ENCODE measurements around the gene EBNA1BP2.

The EBNA1BP2 gene

DNA sequence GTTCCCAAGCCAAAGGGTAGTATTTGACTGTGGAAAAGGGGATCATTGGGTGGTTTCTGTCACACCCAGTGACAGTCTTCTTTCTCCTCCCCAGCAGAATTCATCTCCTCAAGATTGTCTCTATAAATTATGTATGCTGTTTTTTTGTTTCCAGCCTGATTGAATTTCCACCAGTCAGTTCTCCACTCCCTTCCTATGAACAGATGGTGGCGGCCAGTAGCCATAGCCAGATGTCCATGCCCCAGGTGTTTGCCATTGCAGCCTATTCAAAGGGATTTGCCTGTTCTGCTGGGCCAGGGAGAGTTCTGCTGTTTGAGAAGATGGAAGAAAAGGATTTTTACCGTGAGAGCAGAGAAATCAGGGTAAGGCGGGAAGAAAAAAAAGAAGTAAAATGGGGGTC is 12.9 kb upstream of the EBNA1BP2 start:
- Histone ChIP-seq H3K36me3 (ENCODE audit: insufficient read depth, low read length) (no peaks in the 10 kb centered on the region), H3K4me3 (ENCODE audit: low read length, poor library complexity, severe bottlenecking) (no peak overlapping the region), H3K9me3 (ENCODE audit: insufficient read depth, low read depth, low read length) (no peaks in the 10 kb centered on the region), H3F3A (ENCODE audit: low read depth) (no peaks in the 10 kb centered on the region), H4K20me1 (ENCODE audit: insufficient read depth, low read length, poor library complexity, severe bottlenecking) (no peaks in the 10 kb centered on the region), H3K9me2 (replicated peaks; ENCODE audit: low read depth, low read length) (no peaks in the 10 kb centered on the region), H3K27me3 (ENCODE audit: insufficient read depth, low read length, poor library complexity, severe bottlenecking) (no peaks in the 10 kb centered on the region), H3K9ac (ENCODE audit: low read depth, low read length, poor library complexity, severe bottlenecking) (no peak overlapping the region), H3K79me2 (ENCODE audit: insufficient read depth, low read length) (no peaks in the 10 kb centered on the region), H3K4me1 (ENCODE audit: insufficient read depth, low read length, poor library complexity, severe bottlenecking) (no peaks in the 10 kb centered on the region), H3K4me2 (ENCODE audit: low read depth, low read length, poor library complexity, severe bottlenecking) (no peak overlapping the region), H2AFZ (ENCODE audit: low read length) (no peak overlapping the region)
- no peak for TF ChIP-seq EZH2phosphoT487 (IDR thresholded peaks at IDR 0.05; ENCODE audit: borderline replicate concordance)
- TF ChIP-seq, protein P1, sequence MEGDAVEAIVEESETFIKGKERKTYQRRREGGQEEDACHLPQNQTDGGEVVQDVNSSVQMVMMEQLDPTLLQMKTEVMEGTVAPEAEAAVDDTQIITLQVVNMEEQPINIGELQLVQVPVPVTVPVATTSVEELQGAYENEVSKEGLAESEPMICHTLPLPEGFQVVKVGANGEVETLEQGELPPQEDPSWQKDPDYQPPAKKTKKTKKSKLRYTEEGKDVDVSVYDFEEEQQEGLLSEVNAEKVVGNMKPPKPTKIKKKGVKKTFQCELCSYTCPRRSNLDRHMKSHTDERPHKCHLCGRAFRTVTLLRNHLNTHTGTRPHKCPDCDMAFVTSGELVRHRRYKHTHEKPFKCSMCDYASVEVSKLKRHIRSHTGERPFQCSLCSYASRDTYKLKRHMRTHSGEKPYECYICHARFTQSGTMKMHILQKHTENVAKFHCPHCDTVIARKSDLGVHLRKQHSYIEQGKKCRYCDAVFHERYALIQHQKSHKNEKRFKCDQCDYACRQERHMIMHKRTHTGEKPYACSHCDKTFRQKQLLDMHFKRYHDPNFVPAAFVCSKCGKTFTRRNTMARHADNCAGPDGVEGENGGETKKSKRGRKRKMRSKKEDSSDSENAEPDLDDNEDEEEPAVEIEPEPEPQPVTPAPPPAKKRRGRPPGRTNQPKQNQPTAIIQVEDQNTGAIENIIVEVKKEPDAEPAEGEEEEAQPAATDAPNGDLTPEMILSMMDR (conservative IDR thresholded peaks at IDR 0.05; ENCODE audit: low read length) = no peak

DNA sequence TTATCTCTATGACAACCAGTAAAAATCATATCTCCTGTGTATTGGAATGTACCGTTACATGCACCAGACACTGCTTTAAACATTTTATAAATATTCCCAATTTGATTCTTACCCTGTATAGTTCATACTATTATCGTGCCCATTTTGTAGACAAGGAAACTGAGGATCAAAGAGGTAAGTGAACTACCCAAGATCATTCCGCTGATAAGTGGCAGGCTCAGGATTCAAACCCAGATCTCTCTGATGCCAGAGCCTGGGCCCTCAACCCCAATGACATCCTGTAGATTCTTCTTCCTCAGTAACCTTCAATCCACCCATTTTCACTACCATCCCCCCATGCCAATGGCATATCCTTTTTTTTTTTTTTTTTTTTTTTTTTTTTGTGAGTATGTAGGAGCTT is 12.3 kb upstream of the EBNA1BP2 start:
- Histone ChIP-seq H3F3A (ENCODE audit: low read depth) (no peaks in the 10 kb centered on the region), H3K9me3 (ENCODE audit: insufficient read depth, low read depth, low read length) (no peaks in the 10 kb centered on the region), H3K4me1 (ENCODE audit: insufficient read depth, low read length, poor library complexity, severe bottlenecking) (no peaks in the 10 kb centered on the region), H3K27me3 (ENCODE audit: insufficient read depth, low read length, poor library complexity, severe bottlenecking) (no peaks in the 10 kb centered on the region), H3K9ac (ENCODE audit: low read depth, low read length, poor library complexity, severe bottlenecking) (no peak overlapping the region), H3K79me2 (ENCODE audit: insufficient read depth, low read length) (no peaks in the 10 kb centered on the region), H3K4me3 (ENCODE audit: low read length, poor library complexity, severe bottlenecking) (no peak overlapping the region), H4K20me1 (ENCODE audit: insufficient read depth, low read length, poor library complexity, severe bottlenecking) (no peaks in the 10 kb centered on the region), H3K9me2 (replicated peaks; ENCODE audit: low read depth, low read length) (no peaks in the 10 kb centered on the region), H2AFZ (ENCODE audit: low read length) (no peak overlapping the region), H3K36me3 (ENCODE audit: insufficient read depth, low read length) (no peaks in the 10 kb centered on the region), H3K4me2 (ENCODE audit: low read depth, low read length, poor library complexity, severe bottlenecking) (no peak overlapping the region)
- TF ChIP-seq, protein P1 (conservative IDR thresholded peaks at IDR 0.05; ENCODE audit: low read length) = no peak
- no peak for TF ChIP-seq EZH2phosphoT487 (IDR thresholded peaks at IDR 0.05; ENCODE audit: borderline replicate concordance)

DNA sequence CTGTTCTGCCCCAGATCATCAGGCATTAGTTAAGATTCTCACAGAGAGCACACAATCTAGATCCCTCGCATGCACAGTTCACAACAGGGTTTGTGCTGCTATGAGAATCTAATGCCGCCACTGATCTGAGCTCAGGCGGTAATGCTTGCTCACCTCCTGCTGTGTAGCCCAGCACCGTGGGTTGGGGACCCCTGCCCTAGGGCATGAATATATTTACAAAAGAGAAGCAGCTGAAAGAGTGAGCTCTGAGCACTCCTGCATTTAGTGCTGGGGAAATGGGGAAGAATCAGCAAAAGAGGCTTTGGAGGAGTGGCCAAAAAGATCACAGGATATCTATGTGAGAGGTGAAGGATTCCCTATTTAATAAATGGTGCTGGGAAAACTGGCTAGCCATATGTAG is 5.6 kb upstream of the EBNA1BP2 start:
- Histone ChIP-seq H4K20me1 (ENCODE audit: insufficient read depth, low read length, poor library complexity, severe bottlenecking) (no peaks in the 10 kb centered on the region), H2AFZ (ENCODE audit: low read length) (no peak overlapping the region)

More for the DNA sequence above, 5.6 kb upstream of the EBNA1BP2 start:
- Histone ChIP-seq H3K9me2 (replicated peaks; ENCODE audit: low read depth, low read length) (no peaks in the 10 kb centered on the region), H3K4me2 (ENCODE audit: low read depth, low read length, poor library complexity, severe bottlenecking) (no peak overlapping the region), H3K79me2 (ENCODE audit: insufficient read depth, low read length) (no peaks in the 10 kb centered on the region), H3K27me3 (ENCODE audit: insufficient read depth, low read length, poor library complexity, severe bottlenecking) (peaks cover 6% of the 10 kb centered on the region), H3F3A (ENCODE audit: low read depth) (no peaks in the 10 kb centered on the region), H3K36me3 (ENCODE audit: insufficient read depth, low read length) (no peaks in the 10 kb centered on the region), H3K9me3 (ENCODE audit: insufficient read depth, low read depth, low read length) (no peaks in the 10 kb centered on the region), H3K4me1 (ENCODE audit: insufficient read depth, low read length, poor library complexity, severe bottlenecking) (no peaks in the 10 kb centered on the region), H3K9ac (ENCODE audit: low read depth, low read length, poor library complexity, severe bottlenecking) (no peak overlapping the region), H3K4me3 (ENCODE audit: low read length, poor library complexity, severe bottlenecking) (no peak overlapping the region)
- no peak for TF ChIP-seq EZH2phosphoT487 (IDR thresholded peaks at IDR 0.05; ENCODE audit: borderline replicate concordance)
- TF ChIP-seq, protein P1 (conservative IDR thresholded peaks at IDR 0.05; ENCODE audit: low read length) = no peak

Measured in Loucy (cell line).